ENCODE data around the gene DOCK4. TPM values are rescaled to one million over a fixed set of nuclear protein-coding genes. Genes with fewer than 3 reads are reported as not detected.

The DOCK4 gene
- polyA plus RNA-seq, 2 of the 4 experiments (the other 2 are of a cell fraction) = 13.7 to 15.7 TPM

GRCh38 chr7:112143136-112143535, 63.1 kb downstream of the DOCK4 start:
- CTCF ChIA-PET = interaction anchor here (0.7 to 1.4 kb wide), 2 partner anchors 22 to 189 kb away, joined by 3 to 4 read pairs; no protein-coding TSS in a partner anchor
- WGBS (ENCODE audit: missing lambda C conversion rate) = 90% methylated on average over 3 of the region's 3 CpGs
- ATAC-seq (no peak), FAIRE-seq (no peak), DNase-seq (ENCODE audit: low read depth in 1 of 2, low spot score in 1 of 2) (no peak)
- H3K9me3 ChIP-seq = no peaks in the 10 kb centered on the region
- H3K27ac ChIP-seq = no peak overlapping the region
- no peak for TF ChIP-seq ZFP36 (IDR thresholded peaks at IDR 0.05; ENCODE audit: borderline replicate concordance, partially characterized antibody)
- no peak for TF ChIP-seq MYC (IDR thresholded peaks at IDR 0.05; ENCODE audit: borderline replicate concordance, low read length)
- no peak for TF ChIP-seq USF2 (IDR thresholded peaks at IDR 0.05)
- TF ChIP-seq ELK1 (IDR thresholded peaks at IDR 0.05; ENCODE audit: low read depth, low read length) = no peak
- no peak for TF ChIP-seq MAZ (IDR thresholded peaks at IDR 0.05; ENCODE audit: borderline replicate concordance, low read depth, low read length)
- TF ChIP-seq RCOR1 (IDR thresholded peaks at IDR 0.05; ENCODE audit: low read depth, low read length) = no peak
- no peak overlapping the region for H3K4me3 ChIP-seq
- POLR2A ChIA-PET = no interaction called here
- H3K4me2 ChIP-seq = no peak overlapping the region
- peaks cover 3% of the 10 kb centered on the region; the same call in 1 of the 3 replicates for H3K4me1 ChIP-seq

DNA sequence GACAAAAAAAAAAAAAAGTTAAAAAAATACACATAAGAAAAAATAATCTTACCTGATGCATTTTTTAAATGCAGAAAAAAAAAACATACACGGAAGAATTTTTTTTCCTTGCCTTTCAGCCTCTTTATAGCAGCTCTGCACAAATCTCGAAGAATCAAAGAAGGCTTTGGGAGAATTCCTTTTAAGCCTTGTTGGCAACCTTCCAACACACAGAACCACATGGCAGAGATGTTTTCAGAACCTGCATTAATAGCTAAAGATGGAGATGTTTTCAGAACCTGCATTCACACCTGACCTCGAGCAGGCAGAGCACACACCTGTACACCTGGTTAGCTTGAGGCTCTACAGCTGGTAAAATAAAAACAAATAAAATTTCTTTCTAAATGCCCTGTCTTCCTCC, 65.6 kb downstream of the DOCK4 start:
- CTCF ChIA-PET = interaction anchor here (0.6 to 1.3 kb wide), 3 partner anchors 11 to 57 kb away, joined by 3 read pairs; no protein-coding TSS in a partner anchor
- TF ChIP-seq RCOR1 (IDR thresholded peaks at IDR 0.05; ENCODE audit: low read depth, low read length) (no peak), EP300 (IDR thresholded peaks at IDR 0.05) (no peak), KDM5A (IDR thresholded peaks at IDR 0.05) (no peak), RAD21 (conservative IDR thresholded peaks at IDR 0.05 in 1 of 2, IDR thresholded peaks at IDR 0.05 in 1 of 2) (no peak)
- FAIRE-seq (no peak), DNase-seq (ENCODE audit: low read depth in 1 of 2, low spot score in 1 of 2) (no peak), ATAC-seq (no peak)
- 72% methylated on average over 3 of the region's 3 CpGs for WGBS (ENCODE audit: missing lambda C conversion rate)
- Histone ChIP-seq H3K27ac (no peak overlapping the region), H3K4me3 (no peak overlapping the region), H3K9me3 (no peaks in the 10 kb centered on the region), H3K4me1 (peaks cover 18% of the 10 kb centered on the region; the same call in 2 of the 3 replicates), H3K4me2 (no peak overlapping the region)
- POLR2A ChIA-PET = no interaction called here

- 98% methylated on average over 3 of the region's 3 CpGs for WGBS (ENCODE audit: missing lambda C conversion rate)
- Histone ChIP-seq H3K9me3 (no peaks in the 10 kb centered on the region), H3K4me2 (no peak overlapping the region), H3K4me1 (peaks cover 18% of the 10 kb centered on the region; the same call in 2 of the 3 replicates), H3K27ac (no peak overlapping the region), H3K4me3 (no peak overlapping the region)
- DNase-seq (ENCODE audit: low read depth in 1 of 2, low spot score in 1 of 2) = no peak
- no peak for TF ChIP-seq FOSL2 (IDR thresholded peaks at IDR 0.05)
- no peak for TF ChIP-seq FOSL2 (CRISPR knock-in tag; IDR thresholded peaks at IDR 0.05)
- POLR2A ChIA-PET = no interaction called here
- no peak for FAIRE-seq
- CTCF ChIA-PET = interaction anchor here (1.2 to 1.6 kb wide), 3 partner anchors 10 to 46 kb away, joined by 3 read pairs; no protein-coding TSS in a partner anchor
- ATAC-seq = no peak
Observed at GRCh38 chr7:112138938-112139337, 67.3 kb downstream of the DOCK4 start.

DNA sequence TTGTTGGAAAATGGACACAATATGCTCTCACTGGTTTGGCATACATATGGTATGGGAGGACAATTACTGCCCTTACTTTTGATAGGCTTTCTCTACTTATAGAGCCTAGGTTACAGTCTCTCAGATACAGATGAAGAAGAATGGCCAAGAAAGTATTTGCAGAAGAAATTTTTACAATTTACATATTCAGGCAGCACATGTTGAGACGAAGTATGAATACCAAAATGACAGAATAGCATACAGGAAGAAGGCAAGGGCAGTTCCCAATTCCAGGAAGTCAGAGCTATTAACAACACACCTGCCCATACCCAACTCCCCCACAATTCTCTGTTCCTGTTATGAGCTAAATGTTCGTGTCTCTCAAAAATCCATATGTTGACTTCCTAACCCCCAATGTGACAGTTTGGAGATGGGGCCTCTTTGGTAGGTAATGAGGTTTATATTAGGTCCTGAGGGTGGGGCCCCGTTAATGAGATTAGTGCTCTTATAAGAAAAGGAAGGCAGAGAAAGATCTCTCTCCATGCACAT, 67.8 kb downstream of the DOCK4 start:
- no peak for ATAC-seq
- no peak for DNase-seq (ENCODE audit: low read depth in 1 of 2, low spot score in 1 of 2)
- Histone ChIP-seq H3K27ac (no peak overlapping the region), H3K9me3 (no peaks in the 10 kb centered on the region), H3K4me1 (peaks cover 15% of the 10 kb centered on the region; the same call in 2 of the 3 replicates), H3K4me3 (no peak overlapping the region), H3K4me2 (no peak overlapping the region)
- ChIA-PET CTCF (interaction anchor here (1.2 to 1.6 kb wide), 2 partner anchors 9 to 45 kb away, joined by 3 read pairs; no protein-coding TSS in a partner anchor), POLR2A (no interaction called here)
- WGBS (ENCODE audit: missing lambda C conversion rate) = 93% methylated on average over 3 of the region's 3 CpGs
- TF ChIP-seq HOXA7 (CRISPR knock-in tag; IDR thresholded peaks at IDR 0.05) (no peak), FOSB (CRISPR knock-in tag; IDR thresholded peaks at IDR 0.05) (no peak), HOXB13 (CRISPR knock-in tag; IDR thresholded peaks at IDR 0.05; ENCODE audit: low read depth) (no peak), USF2 (IDR thresholded peaks at IDR 0.05) (no peak)
- no peak for FAIRE-seq
